ENCODE data around the gene CATSPERZ.

- TF ChIP-seq, protein P1, sequence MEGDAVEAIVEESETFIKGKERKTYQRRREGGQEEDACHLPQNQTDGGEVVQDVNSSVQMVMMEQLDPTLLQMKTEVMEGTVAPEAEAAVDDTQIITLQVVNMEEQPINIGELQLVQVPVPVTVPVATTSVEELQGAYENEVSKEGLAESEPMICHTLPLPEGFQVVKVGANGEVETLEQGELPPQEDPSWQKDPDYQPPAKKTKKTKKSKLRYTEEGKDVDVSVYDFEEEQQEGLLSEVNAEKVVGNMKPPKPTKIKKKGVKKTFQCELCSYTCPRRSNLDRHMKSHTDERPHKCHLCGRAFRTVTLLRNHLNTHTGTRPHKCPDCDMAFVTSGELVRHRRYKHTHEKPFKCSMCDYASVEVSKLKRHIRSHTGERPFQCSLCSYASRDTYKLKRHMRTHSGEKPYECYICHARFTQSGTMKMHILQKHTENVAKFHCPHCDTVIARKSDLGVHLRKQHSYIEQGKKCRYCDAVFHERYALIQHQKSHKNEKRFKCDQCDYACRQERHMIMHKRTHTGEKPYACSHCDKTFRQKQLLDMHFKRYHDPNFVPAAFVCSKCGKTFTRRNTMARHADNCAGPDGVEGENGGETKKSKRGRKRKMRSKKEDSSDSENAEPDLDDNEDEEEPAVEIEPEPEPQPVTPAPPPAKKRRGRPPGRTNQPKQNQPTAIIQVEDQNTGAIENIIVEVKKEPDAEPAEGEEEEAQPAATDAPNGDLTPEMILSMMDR (IDR thresholded peaks at IDR 0.05), result no peak
- TF ChIP-seq ZFX (IDR thresholded peaks at IDR 0.05; ENCODE audit: borderline replicate concordance), result no peak
These were observed 45.8 kb upstream of the CATSPERZ start for GRCh38 chr11:64254326-64254725.

All from 22Rv1 (cell line).